Measurements from ENCODE around the gene CCR4.

DNA sequence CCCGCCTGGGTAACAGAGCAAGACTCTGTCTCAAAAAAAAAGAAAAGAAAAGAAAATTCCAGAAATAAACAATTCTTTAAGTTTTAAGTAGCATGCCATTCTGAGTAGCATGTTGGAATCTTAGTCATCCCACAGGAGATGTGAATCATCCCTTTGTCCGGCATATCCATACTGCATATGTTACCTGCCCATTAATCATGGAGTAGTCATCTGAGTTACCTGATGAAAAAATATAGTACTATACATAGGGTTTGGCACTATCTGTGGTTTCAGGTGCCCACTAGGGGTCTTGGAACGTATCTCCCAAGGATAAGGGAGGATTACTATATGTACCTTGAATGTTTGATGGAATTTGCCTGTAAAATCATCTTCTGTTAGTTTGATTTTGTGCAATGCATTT, 6.3 kb upstream of the CCR4 start:
- no peak for TF ChIP-seq CREB1 (CRISPR knock-in tag; IDR thresholded peaks at IDR 0.05)
- TF ChIP-seq, protein P1, sequence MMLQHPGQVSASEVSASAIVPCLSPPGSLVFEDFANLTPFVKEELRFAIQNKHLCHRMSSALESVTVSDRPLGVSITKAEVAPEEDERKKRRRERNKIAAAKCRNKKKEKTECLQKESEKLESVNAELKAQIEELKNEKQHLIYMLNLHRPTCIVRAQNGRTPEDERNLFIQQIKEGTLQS (CRISPR knock-in tag; conservative IDR thresholded peaks at IDR 0.05), result no peak
- TF ChIP-seq, protein P2, sequence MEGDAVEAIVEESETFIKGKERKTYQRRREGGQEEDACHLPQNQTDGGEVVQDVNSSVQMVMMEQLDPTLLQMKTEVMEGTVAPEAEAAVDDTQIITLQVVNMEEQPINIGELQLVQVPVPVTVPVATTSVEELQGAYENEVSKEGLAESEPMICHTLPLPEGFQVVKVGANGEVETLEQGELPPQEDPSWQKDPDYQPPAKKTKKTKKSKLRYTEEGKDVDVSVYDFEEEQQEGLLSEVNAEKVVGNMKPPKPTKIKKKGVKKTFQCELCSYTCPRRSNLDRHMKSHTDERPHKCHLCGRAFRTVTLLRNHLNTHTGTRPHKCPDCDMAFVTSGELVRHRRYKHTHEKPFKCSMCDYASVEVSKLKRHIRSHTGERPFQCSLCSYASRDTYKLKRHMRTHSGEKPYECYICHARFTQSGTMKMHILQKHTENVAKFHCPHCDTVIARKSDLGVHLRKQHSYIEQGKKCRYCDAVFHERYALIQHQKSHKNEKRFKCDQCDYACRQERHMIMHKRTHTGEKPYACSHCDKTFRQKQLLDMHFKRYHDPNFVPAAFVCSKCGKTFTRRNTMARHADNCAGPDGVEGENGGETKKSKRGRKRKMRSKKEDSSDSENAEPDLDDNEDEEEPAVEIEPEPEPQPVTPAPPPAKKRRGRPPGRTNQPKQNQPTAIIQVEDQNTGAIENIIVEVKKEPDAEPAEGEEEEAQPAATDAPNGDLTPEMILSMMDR (IDR thresholded peaks at IDR 0.05), result no peak
- TF ChIP-seq, protein P3, sequence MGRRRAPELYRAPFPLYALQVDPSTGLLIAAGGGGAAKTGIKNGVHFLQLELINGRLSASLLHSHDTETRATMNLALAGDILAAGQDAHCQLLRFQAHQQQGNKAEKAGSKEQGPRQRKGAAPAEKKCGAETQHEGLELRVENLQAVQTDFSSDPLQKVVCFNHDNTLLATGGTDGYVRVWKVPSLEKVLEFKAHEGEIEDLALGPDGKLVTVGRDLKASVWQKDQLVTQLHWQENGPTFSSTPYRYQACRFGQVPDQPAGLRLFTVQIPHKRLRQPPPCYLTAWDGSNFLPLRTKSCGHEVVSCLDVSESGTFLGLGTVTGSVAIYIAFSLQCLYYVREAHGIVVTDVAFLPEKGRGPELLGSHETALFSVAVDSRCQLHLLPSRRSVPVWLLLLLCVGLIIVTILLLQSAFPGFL (CRISPR knock-in tag; IDR thresholded peaks at IDR 0.05; ENCODE audit: borderline replicate concordance), result no peak
